ENCODE results near the gene AKAP13.

The AKAP13 gene

GRCh38 chr15:85563731-85564130 lies 183.3 kb downstream of the AKAP13 start:
- H3K9me3 ChIP-seq (ENCODE audit: control insufficient read depth, low read length), result no peaks in the 10 kb centered on the region
- no peaks in the 10 kb centered on the region for H3K27me3 ChIP-seq (replicated peaks; ENCODE audit: control insufficient read depth, insufficient read depth, low read length)
- peak overlapping the region; percentile 51 for H3K4me3 ChIP-seq (ENCODE audit: low read length)
- no peak for DNase-seq (ENCODE audit: low read depth)
- peaks cover 46% of the 10 kb centered on the region for H3K4me1 ChIP-seq (ENCODE audit: control insufficient read depth, insufficient read depth, low read length)
- no peaks in the 10 kb centered on the region for H3K36me3 ChIP-seq (ENCODE audit: control insufficient read depth, insufficient read depth, low read length, severe bottlenecking)
- peak overlapping the region; percentile 45 for H3K9ac ChIP-seq (ENCODE audit: low read length)

GRCh38 chr15:85564686-85565085 lies 184.3 kb downstream of the AKAP13 start:
- DNase-seq (ENCODE audit: low read depth), result no peak

GRCh38 chr15:85568261-85568808 lies 187.9 kb downstream of the AKAP13 start:
- no peaks in the 10 kb centered on the region for H3K9me3 ChIP-seq (ENCODE audit: control insufficient read depth, low read length)
- peaks cover 22% of the 10 kb centered on the region for H3K4me1 ChIP-seq (ENCODE audit: control insufficient read depth, insufficient read depth, low read length)
- H3K36me3 ChIP-seq (ENCODE audit: control insufficient read depth, insufficient read depth, low read length, severe bottlenecking), result no peaks in the 10 kb centered on the region
- H3K27me3 ChIP-seq (replicated peaks; ENCODE audit: control insufficient read depth, insufficient read depth, low read length), result no peaks in the 10 kb centered on the region
- no peak for DNase-seq (ENCODE audit: low read depth)
- H3K4me3 ChIP-seq (ENCODE audit: low read length), result no peak overlapping the region
- no peak overlapping the region for H3K9ac ChIP-seq (ENCODE audit: low read length)

More at GRCh38 chr15:85564686-85565085, 184.3 kb downstream of the AKAP13 start:
- Histone ChIP-seq H3K9me3 (ENCODE audit: control insufficient read depth, low read length) (no peaks in the 10 kb centered on the region), H3K27me3 (replicated peaks; ENCODE audit: control insufficient read depth, insufficient read depth, low read length) (no peaks in the 10 kb centered on the region), H3K4me3 (ENCODE audit: low read length) (no peak overlapping the region), H3K4me1 (ENCODE audit: control insufficient read depth, insufficient read depth, low read length) (peaks cover 37% of the 10 kb centered on the region), H3K9ac (ENCODE audit: low read length) (no peak overlapping the region), H3K36me3 (ENCODE audit: control insufficient read depth, insufficient read depth, low read length, severe bottlenecking) (no peaks in the 10 kb centered on the region)

- Histone ChIP-seq H3K9ac (ENCODE audit: low read length) (no peak overlapping the region), H3K4me1 (ENCODE audit: control insufficient read depth, insufficient read depth, low read length) (peaks cover 2% of the 10 kb centered on the region), H3K9me3 (ENCODE audit: control insufficient read depth, low read length) (no peaks in the 10 kb centered on the region), H3K36me3 (ENCODE audit: control insufficient read depth, insufficient read depth, low read length, severe bottlenecking) (no peaks in the 10 kb centered on the region), H3K4me3 (ENCODE audit: low read length) (no peak overlapping the region), H3K27me3 (replicated peaks; ENCODE audit: control insufficient read depth, insufficient read depth, low read length) (no peaks in the 10 kb centered on the region)
- no peak for DNase-seq (ENCODE audit: low read depth)
Observed at GRCh38 chr15:85570336-85570735, 189.9 kb downstream of the AKAP13 start.

- no peak for DNase-seq (ENCODE audit: low read depth)
- no peaks in the 10 kb centered on the region for H3K9me3 ChIP-seq (ENCODE audit: control insufficient read depth, low read length)
Observed at GRCh38 chr15:85571780-85572179, 191.4 kb downstream of the AKAP13 start.

GRCh38 chr15:85576392-85576791 lies 196.0 kb downstream of the AKAP13 start:
- Histone ChIP-seq H3K36me3 (ENCODE audit: control insufficient read depth, insufficient read depth, low read length, severe bottlenecking) (peaks cover 17% of the 10 kb centered on the region), H3K4me1 (ENCODE audit: control insufficient read depth, insufficient read depth, low read length) (peaks cover 27% of the 10 kb centered on the region), H3K27me3 (replicated peaks; ENCODE audit: control insufficient read depth, insufficient read depth, low read length) (no peaks in the 10 kb centered on the region), H3K4me3 (ENCODE audit: low read length) (no peak overlapping the region), H3K9me3 (ENCODE audit: control insufficient read depth, low read length) (no peaks in the 10 kb centered on the region), H3K9ac (ENCODE audit: low read length) (no peak overlapping the region)
- DNase-seq (ENCODE audit: low read depth), result no peak

More at GRCh38 chr15:85571780-85572179, 191.4 kb downstream of the AKAP13 start:
- Histone ChIP-seq H3K9ac (ENCODE audit: low read length) (no peak overlapping the region), H3K27me3 (replicated peaks; ENCODE audit: control insufficient read depth, insufficient read depth, low read length) (no peaks in the 10 kb centered on the region), H3K4me3 (ENCODE audit: low read length) (no peak overlapping the region), H3K36me3 (ENCODE audit: control insufficient read depth, insufficient read depth, low read length, severe bottlenecking) (no peaks in the 10 kb centered on the region), H3K4me1 (ENCODE audit: control insufficient read depth, insufficient read depth, low read length) (no peaks in the 10 kb centered on the region)

- Histone ChIP-seq H3K27me3 (replicated peaks; ENCODE audit: control insufficient read depth, insufficient read depth, low read length) (no peaks in the 10 kb centered on the region), H3K9ac (ENCODE audit: low read length) (peak overlapping the region; percentile 60), H3K4me3 (ENCODE audit: low read length) (peak overlapping the region; percentile 17), H3K4me1 (ENCODE audit: control insufficient read depth, insufficient read depth, low read length) (peaks cover 55% of the 10 kb centered on the region), H3K9me3 (ENCODE audit: control insufficient read depth, low read length) (no peaks in the 10 kb centered on the region), H3K36me3 (ENCODE audit: control insufficient read depth, insufficient read depth, low read length, severe bottlenecking) (peaks cover 25% of the 10 kb centered on the region)
- no peak for DNase-seq (ENCODE audit: low read depth)
Observed at GRCh38 chr15:85578941-85579701, 198.7 kb downstream of the AKAP13 start.

GRCh38 chr15:85579957-85580694 lies 199.7 kb downstream of the AKAP13 start:
- Histone ChIP-seq H3K27me3 (replicated peaks; ENCODE audit: control insufficient read depth, insufficient read depth, low read length) (no peaks in the 10 kb centered on the region), H3K36me3 (ENCODE audit: control insufficient read depth, insufficient read depth, low read length, severe bottlenecking) (peaks cover 25% of the 10 kb centered on the region)

GRCh38 chr15:85580879-85581278 lies 200.5 kb downstream of the AKAP13 start:
- H3K9me3 ChIP-seq (ENCODE audit: control insufficient read depth, low read length), result no peaks in the 10 kb centered on the region
- H3K27me3 ChIP-seq (replicated peaks; ENCODE audit: control insufficient read depth, insufficient read depth, low read length), result no peaks in the 10 kb centered on the region
- H3K4me3 ChIP-seq (ENCODE audit: low read length), result peak overlapping the region; percentile 17
- no peak for DNase-seq (ENCODE audit: low read depth)
- peaks cover 25% of the 10 kb centered on the region for H3K36me3 ChIP-seq (ENCODE audit: control insufficient read depth, insufficient read depth, low read length, severe bottlenecking)
- peak overlapping the region; percentile 60 for H3K9ac ChIP-seq (ENCODE audit: low read length)
- H3K4me1 ChIP-seq (ENCODE audit: control insufficient read depth, insufficient read depth, low read length), result peaks cover 70% of the 10 kb centered on the region

More at GRCh38 chr15:85579957-85580694, 199.7 kb downstream of the AKAP13 start:
- peak overlapping the region; percentile 17 for H3K4me3 ChIP-seq (ENCODE audit: low read length)
- no peaks in the 10 kb centered on the region for H3K9me3 ChIP-seq (ENCODE audit: control insufficient read depth, low read length)
- peaks cover 65% of the 10 kb centered on the region for H3K4me1 ChIP-seq (ENCODE audit: control insufficient read depth, insufficient read depth, low read length)
- H3K9ac ChIP-seq (ENCODE audit: low read length), result peak overlapping the region; percentile 60
- no peak for DNase-seq (ENCODE audit: low read depth)

GRCh38 chr15:85581495-85581894 lies 201.1 kb downstream of the AKAP13 start:
- no peak overlapping the region for H3K9ac ChIP-seq (ENCODE audit: low read length)
- H3K4me1 ChIP-seq (ENCODE audit: control insufficient read depth, insufficient read depth, low read length), result peaks cover 70% of the 10 kb centered on the region
- no peaks in the 10 kb centered on the region for H3K9me3 ChIP-seq (ENCODE audit: control insufficient read depth, low read length)
- H3K27me3 ChIP-seq (replicated peaks; ENCODE audit: control insufficient read depth, insufficient read depth, low read length), result no peaks in the 10 kb centered on the region
- no peak for DNase-seq (ENCODE audit: low read depth)
- peaks cover 25% of the 10 kb centered on the region for H3K36me3 ChIP-seq (ENCODE audit: control insufficient read depth, insufficient read depth, low read length, severe bottlenecking)
- no peak overlapping the region for H3K4me3 ChIP-seq (ENCODE audit: low read length)
